Loucy (cell line): ENCODE results near the gene HCK.
"Not testable (repeated sequence)": the region's sequence is repeated elsewhere in the genome, so short reads cannot be mapped to it uniquely, and the experiment has no call there.

Experiments used
- H2AFZ ChIP-seq: fragments of 200-600 bp; sonication (generic); 2 replicates; pipeline ENCODE4 v1.6.0; 2016; ENCODE audit warnings: antibody characterized with exemption, mild to moderate bottlenecking, low read length, moderate library complexity
- H3F3A ChIP-seq: fragments of 200-600 bp; 2 replicates; pipeline ENCODE4 v1.6.0; 2016; ENCODE audit warnings: antibody characterized with exemption, low read depth, mild to moderate bottlenecking
- H3K27me3 ChIP-seq: fragments of 200-600 bp; sonication (generic); 2 replicates; pipeline ENCODE4 v1.6.1; 2014; ENCODE audit warnings: low read length, mild to moderate bottlenecking; ENCODE audit not compliant: insufficient read depth, poor library complexity, severe bottlenecking
- H3K36me3 ChIP-seq: fragments of 200-600 bp; sonication (generic); 2 replicates; pipeline ENCODE4 v1.6.1; 2016; ENCODE audit warnings: low read length; ENCODE audit not compliant: insufficient read depth
- H3K4me1 ChIP-seq: fragments of 200-600 bp; sonication (generic); 2 replicates; pipeline ENCODE4 v1.5.1; 2014; ENCODE audit warnings: low read length, mild to moderate bottlenecking; ENCODE audit not compliant: insufficient read depth, poor library complexity, severe bottlenecking
- H3K4me2 ChIP-seq: fragments of 200-600 bp; sonication (generic); 2 replicates; pipeline ENCODE4 v1.6.0; 2014; ENCODE audit warnings: antibody characterized with exemption, low read length, low read depth, mild to moderate bottlenecking; ENCODE audit not compliant: poor library complexity, severe bottlenecking
- H3K4me3 ChIP-seq: fragments of 200-600 bp; sonication (generic); 2 replicates; pipeline ENCODE4 v1.5.1; 2014; ENCODE audit warnings: low read length, mild to moderate bottlenecking, mixed read lengths; ENCODE audit not compliant: poor library complexity, severe bottlenecking
- H3K79me2 ChIP-seq: fragments of 200-600 bp; sonication (generic); 2 replicates; pipeline ENCODE4 v1.6.1; 2014; ENCODE audit warnings: low read length; ENCODE audit not compliant: insufficient read depth
- H3K9ac ChIP-seq: fragments of 200-600 bp; sonication (generic); 2 replicates; pipeline ENCODE4 v1.6.0; 2014; ENCODE audit warnings: mild to moderate bottlenecking, low read depth, low read length, moderate library complexity; ENCODE audit not compliant: poor library complexity, severe bottlenecking
- H3K9me2 ChIP-seq: fragments of 200-600 bp; sonication (generic); replicated peaks from 2 replicates; pipeline ENCODE4 v1.6.1; 2016; ENCODE audit warnings: low read depth, low read length, mixed read lengths
- H3K9me3 ChIP-seq: fragments of 200-600 bp; sonication (generic); 2 replicates; pipeline ENCODE4 v1.6.1; 2014; ENCODE audit warnings: mild to moderate bottlenecking, antibody characterized with exemption, low read length, low read depth; ENCODE audit not compliant: insufficient read depth
- H4K20me1 ChIP-seq: fragments of 200-600 bp; sonication (generic); 2 replicates; pipeline ENCODE4 v1.6.0; 2014; ENCODE audit warnings: antibody characterized with exemption, low read length, mild to moderate bottlenecking; ENCODE audit not compliant: insufficient read depth, poor library complexity, severe bottlenecking
- CTCF ChIP-seq: fragments of 200-600 bp; sonication (generic); conservative IDR thresholded peaks from 2 replicates; pipeline ENCODE4 v1.5.1; 2014; ENCODE audit warnings: mild to moderate bottlenecking, antibody characterized with exemption, low read length
- EZH2phosphoT487 ChIP-seq: fragments of 200-600 bp; IDR thresholded peaks from 2 replicates; pipeline ENCODE4 v1.6.1; 2018; ENCODE audit warnings: antibody characterized with exemption, mild to moderate bottlenecking, moderate library complexity, borderline replicate concordance

The HCK gene

DNA sequence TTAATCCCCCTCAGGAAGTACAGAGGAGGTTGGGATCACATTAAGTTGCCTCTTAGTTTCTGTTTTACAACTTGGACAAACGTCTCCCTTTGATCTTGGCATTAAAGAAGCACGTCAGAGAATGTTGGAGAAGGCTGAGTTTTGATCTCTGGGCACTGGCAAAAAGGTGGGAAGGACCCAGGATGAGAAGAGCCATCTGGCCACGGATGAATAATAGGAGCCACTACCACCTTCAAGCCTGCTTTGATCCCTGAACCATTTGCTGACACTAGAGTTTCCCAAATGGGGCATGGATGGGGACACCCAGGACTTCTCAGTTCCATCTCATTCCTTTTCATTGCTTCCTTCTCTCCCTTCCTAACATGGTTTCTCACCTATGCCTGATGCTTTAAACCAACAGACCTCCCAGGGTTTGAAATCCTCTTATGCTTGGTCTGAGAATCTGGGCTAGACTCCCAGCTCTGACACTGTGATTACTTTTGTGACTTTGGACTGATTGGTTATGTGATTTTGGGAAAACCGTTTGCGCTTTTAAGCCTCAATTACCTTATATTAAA, 63.2 kb downstream of the HCK start:
- Histone ChIP-seq H3K9me2 (no peaks in the 10 kb centered on the region), H3K27me3 (no peaks in the 10 kb centered on the region), H3K36me3 (no peaks in the 10 kb centered on the region), H3K9me3 (no peaks in the 10 kb centered on the region), H3K79me2 (peaks cover 77% of the 10 kb centered on the region), H3K9ac (no peak overlapping the region), H3F3A (no peaks in the 10 kb centered on the region), H2AFZ (no peak overlapping the region), H3K4me3 (no peak overlapping the region), H4K20me1 (peaks cover 36% of the 10 kb centered on the region), H3K4me2 (no peak overlapping the region), H3K4me1 (peaks cover 25% of the 10 kb centered on the region)
- TF ChIP-seq EZH2phosphoT487 = no peak
- TF ChIP-seq CTCF = no peak

DNA sequence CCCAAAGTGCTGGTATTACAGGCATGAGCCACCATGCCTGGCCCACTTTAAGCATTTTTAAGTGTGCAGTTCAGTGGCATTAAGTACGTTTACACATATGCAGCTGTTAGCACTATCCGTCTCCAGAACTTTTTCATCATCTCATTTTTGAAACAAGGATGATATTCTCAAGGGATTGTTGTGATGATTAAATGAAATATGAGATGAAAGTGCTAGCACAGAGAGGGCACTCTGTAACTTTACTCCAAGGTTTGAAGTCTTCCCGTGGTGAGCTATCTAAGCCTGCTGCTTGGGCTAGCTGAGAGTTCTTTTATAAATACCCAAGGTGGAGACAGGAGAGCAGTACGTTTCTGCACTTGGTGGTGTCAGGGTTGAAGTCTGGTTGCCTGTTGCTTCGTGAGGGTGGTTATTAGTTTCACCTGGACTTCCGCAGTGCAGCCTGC, 64.1 kb downstream of the HCK start:
- H3K9ac ChIP-seq = no peak overlapping the region
- H4K20me1 ChIP-seq = peaks cover 28% of the 10 kb centered on the region
- H3F3A ChIP-seq = no peaks in the 10 kb centered on the region
- peaks cover 73% of the 10 kb centered on the region for H3K79me2 ChIP-seq
- peaks cover 17% of the 10 kb centered on the region for H3K4me1 ChIP-seq
- no peaks in the 10 kb centered on the region for H3K9me2 ChIP-seq
- H3K4me2 ChIP-seq = no peak overlapping the region
- TF ChIP-seq EZH2phosphoT487 = no peak
- H2AFZ ChIP-seq = no peak overlapping the region
- no peak overlapping the region for H3K4me3 ChIP-seq
- no peaks in the 10 kb centered on the region for H3K27me3 ChIP-seq
- no peaks in the 10 kb centered on the region for H3K36me3 ChIP-seq
- H3K9me3 ChIP-seq = no peaks in the 10 kb centered on the region

DNA sequence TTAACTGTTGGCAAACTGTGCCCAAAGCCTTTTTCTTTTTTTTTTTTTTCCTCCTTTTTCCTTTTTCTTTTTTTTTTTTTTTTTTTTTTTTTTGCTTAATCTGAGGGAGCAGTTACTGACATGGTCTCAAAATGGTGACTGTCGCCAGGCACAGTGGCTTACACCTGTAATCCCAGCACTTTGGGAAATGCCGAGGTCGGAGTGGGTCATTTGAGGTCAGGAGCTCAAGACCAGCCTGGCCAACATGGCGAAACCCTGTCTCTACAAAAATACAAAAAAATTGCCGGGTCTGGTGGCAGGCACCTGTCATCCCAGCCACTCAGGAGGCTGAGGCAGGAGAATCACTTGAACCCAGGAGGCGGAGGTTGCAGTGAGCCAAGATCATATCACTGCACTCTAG, 64.8 kb downstream of the HCK start:
- H3K9me2 ChIP-seq, H3K9me3 ChIP-seq, H3K36me3 ChIP-seq, H3K27me3 ChIP-seq, H3K9ac ChIP-seq, H2AFZ ChIP-seq, H3F3A ChIP-seq, H3K4me2 ChIP-seq, H3K4me3 ChIP-seq: not testable (repeated sequence)
- peaks cover 66% of the 10 kb centered on the region for H3K79me2 ChIP-seq
- H3K4me1 ChIP-seq = peaks cover 11% of the 10 kb centered on the region
- H4K20me1 ChIP-seq = peaks cover 22% of the 10 kb centered on the region

GRCh38 chr20:32118427-32118826, 66.4 kb downstream of the HCK start:
- not testable (repeated sequence) for H3K4me1 ChIP-seq, H3K9me3 ChIP-seq, H3K27me3 ChIP-seq, H3K4me3 ChIP-seq, H3K4me2 ChIP-seq, H3K9me2 ChIP-seq, H3K9ac ChIP-seq, H3K36me3 ChIP-seq, H3F3A ChIP-seq, H2AFZ ChIP-seq
- H4K20me1 ChIP-seq = peaks cover 20% of the 10 kb centered on the region
- H3K79me2 ChIP-seq = peaks cover 52% of the 10 kb centered on the region
